BLaER1 (cell line): ENCODE data around the gene ANGEL1.

Source experiments
- H3K27ac ChIP-seq: shearing (Covaris generic); formaldehyde crosslinking; 2 replicates; pipeline ENCODE4 v1.8.1; 2022
- H3K27me3 ChIP-seq: shearing (Covaris generic); formaldehyde crosslinking; 2 replicates; pipeline ENCODE4 v1.8.1; 2022
- H3K36me3 ChIP-seq: shearing (Covaris generic); formaldehyde crosslinking; 2 replicates; pipeline ENCODE4 v1.8.1; 2022
- H3K4me1 ChIP-seq: shearing (Covaris generic); formaldehyde crosslinking; 2 replicates; pipeline ENCODE4 v1.8.1; 2022
- H3K4me2 ChIP-seq: shearing (Covaris generic); formaldehyde crosslinking; 2 replicates; pipeline ENCODE4 v1.8.1; 2022
- H3K4me3 ChIP-seq: shearing (Covaris generic); formaldehyde crosslinking; 2 replicates; pipeline ENCODE4 v1.8.1; 2022
- H3K9ac ChIP-seq: shearing (Covaris generic); formaldehyde crosslinking; 2 replicates; pipeline ENCODE4 v1.8.1; 2022
- H3K9me3 ChIP-seq: shearing (Covaris generic); formaldehyde crosslinking; 2 replicates; pipeline ENCODE4 v1.8.1; 2022
- H4K20me1 ChIP-seq: shearing (Covaris generic); formaldehyde crosslinking; 2 replicates; pipeline ENCODE4 v1.8.1; 2022
- Cebpa-rat ChIP-seq: shearing (Covaris generic); IDR thresholded peaks from 2 replicates; pipeline ENCODE4 v1.8.1; 2022

Gene ANGEL1, protein sequence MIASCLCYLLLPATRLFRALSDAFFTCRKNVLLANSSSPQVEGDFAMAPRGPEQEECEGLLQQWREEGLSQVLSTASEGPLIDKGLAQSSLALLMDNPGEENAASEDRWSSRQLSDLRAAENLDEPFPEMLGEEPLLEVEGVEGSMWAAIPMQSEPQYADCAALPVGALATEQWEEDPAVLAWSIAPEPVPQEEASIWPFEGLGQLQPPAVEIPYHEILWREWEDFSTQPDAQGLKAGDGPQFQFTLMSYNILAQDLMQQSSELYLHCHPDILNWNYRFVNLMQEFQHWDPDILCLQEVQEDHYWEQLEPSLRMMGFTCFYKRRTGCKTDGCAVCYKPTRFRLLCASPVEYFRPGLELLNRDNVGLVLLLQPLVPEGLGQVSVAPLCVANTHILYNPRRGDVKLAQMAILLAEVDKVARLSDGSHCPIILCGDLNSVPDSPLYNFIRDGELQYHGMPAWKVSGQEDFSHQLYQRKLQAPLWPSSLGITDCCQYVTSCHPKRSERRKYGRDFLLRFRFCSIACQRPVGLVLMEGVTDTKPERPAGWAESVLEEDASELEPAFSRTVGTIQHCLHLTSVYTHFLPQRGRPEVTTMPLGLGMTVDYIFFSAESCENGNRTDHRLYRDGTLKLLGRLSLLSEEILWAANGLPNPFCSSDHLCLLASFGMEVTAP

DNA sequence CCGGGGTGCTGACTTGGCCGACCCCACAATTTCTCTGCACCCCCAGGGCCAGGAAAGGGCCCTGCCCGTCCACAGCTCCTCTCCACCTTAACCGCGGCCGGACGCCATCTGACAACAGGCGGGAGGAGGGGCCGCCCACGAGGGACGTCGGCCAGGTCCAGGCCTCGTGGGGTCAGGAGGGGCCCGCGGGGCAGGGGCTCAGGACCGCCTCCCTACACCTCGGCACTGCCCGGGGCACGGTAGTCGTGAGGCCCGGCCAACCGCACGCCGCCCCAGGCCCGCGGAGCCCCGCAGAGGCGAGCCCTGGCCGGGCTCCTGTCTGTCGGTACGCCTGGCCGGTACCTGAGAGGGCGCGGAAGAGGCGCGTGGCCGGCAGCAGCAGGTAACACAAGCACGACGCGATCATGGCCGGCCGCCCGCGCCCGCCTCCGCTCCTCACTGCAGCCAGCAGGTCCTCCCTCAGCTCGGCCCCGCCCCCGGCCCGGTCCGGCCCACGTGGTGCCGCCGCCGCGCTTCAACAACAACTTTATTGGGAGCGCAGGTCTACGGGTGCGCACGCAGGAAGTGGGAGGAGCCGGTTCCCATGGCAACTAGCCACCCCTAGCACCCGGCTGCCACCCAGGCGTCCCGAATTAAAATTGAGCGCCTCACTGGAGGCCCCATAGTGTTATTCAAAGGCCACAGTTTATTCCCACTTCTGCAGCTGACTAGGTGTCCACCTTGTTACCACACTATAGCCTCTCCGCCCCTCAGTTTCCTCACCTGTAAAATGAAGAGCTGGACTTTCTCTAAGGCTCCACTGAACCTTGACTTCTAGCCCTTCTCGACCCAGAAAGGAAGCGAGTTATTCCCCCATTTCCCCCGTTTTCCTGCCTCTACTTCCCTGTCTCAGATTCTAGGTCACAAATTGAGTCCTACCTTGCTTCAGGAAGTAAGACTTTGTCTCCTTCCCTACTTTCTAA, at the start of gene ANGEL1:
TSS of gene ANGEL1 (minus strand) at position 461 of the 962 bp plus-strand sequence. CDS start at position 406, 55 bp downstream.
- Histone ChIP-seq H3K27me3 (no peaks in the 10 kb centered on the region), H3K27ac (peak within 1 kb of the TSS; percentile 86), H3K4me3 (peak within 1 kb of the TSS; percentile 89), H4K20me1 (peaks cover 10% of the 10 kb centered on the region), H3K4me2 (peak within 1 kb of the TSS; percentile 97), H3K36me3 (peaks cover 19% of the 10 kb centered on the region), H3K9me3 (no peaks in the 10 kb centered on the region), H3K4me1 (peaks cover 25% of the 10 kb centered on the region), H3K9ac (peak within 1 kb of the TSS; percentile 91)
- no peak for TF ChIP-seq Cebpa-rat

- Histone ChIP-seq H3K9me3 (no peaks in the 10 kb centered on the region), H3K4me1 (peaks cover 30% of the 10 kb centered on the region), H3K4me3 (no peak overlapping the region), H3K4me2 (no peak overlapping the region), H4K20me1 (no peaks in the 10 kb centered on the region), H3K27me3 (no peaks in the 10 kb centered on the region), H3K27ac (no peak overlapping the region), H3K9ac (no peak overlapping the region), H3K36me3 (no peaks in the 10 kb centered on the region)
- no peak for TF ChIP-seq Cebpa-rat
Measured at GRCh38 chr14:76861574-76862255, 49.0 kb upstream of the ANGEL1 start.

GRCh38 chr14:76856769-76857168, 44.1 kb upstream of the ANGEL1 start:
- Histone ChIP-seq H3K36me3 (no peaks in the 10 kb centered on the region), H3K4me2 (no peak overlapping the region), H3K4me3 (no peak overlapping the region), H3K9me3 (no peaks in the 10 kb centered on the region), H4K20me1 (no peaks in the 10 kb centered on the region), H3K9ac (no peak overlapping the region), H3K4me1 (no peaks in the 10 kb centered on the region), H3K27me3 (no peaks in the 10 kb centered on the region), H3K27ac (no peak overlapping the region)
- TF ChIP-seq Cebpa-rat = no peak

DNA sequence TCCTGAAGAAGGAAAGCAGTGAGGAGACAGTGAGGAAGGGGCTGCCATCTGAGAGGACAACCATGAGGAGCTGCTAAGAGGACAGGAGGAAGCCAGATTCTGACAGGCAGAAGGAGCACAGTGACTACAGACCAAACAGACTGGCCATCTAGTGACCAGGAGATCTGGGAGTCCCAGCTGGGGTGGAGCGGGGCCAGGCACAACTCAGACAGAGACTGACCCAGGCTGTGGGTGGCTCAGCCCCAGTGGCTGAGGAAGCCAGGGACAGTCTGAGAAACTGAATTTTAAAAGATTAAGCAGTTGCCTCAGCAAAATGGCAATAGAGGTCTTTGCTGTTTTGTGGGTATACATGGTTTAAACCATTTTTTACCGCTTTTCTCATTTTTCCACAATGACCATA, 42.4 kb upstream of the ANGEL1 start:
- Histone ChIP-seq H3K9ac (no peak overlapping the region), H3K9me3 (no peaks in the 10 kb centered on the region), H3K4me2 (no peak overlapping the region), H3K27me3 (no peaks in the 10 kb centered on the region), H3K4me3 (no peak overlapping the region), H3K36me3 (no peaks in the 10 kb centered on the region), H4K20me1 (no peaks in the 10 kb centered on the region), H3K4me1 (no peaks in the 10 kb centered on the region), H3K27ac (no peak overlapping the region)
- TF ChIP-seq Cebpa-rat = no peak

GRCh38 chr14:76848879-76849278, 36.2 kb upstream of the ANGEL1 start:
- no peak overlapping the region for H3K4me2 ChIP-seq
- TF ChIP-seq Cebpa-rat = no peak

DNA sequence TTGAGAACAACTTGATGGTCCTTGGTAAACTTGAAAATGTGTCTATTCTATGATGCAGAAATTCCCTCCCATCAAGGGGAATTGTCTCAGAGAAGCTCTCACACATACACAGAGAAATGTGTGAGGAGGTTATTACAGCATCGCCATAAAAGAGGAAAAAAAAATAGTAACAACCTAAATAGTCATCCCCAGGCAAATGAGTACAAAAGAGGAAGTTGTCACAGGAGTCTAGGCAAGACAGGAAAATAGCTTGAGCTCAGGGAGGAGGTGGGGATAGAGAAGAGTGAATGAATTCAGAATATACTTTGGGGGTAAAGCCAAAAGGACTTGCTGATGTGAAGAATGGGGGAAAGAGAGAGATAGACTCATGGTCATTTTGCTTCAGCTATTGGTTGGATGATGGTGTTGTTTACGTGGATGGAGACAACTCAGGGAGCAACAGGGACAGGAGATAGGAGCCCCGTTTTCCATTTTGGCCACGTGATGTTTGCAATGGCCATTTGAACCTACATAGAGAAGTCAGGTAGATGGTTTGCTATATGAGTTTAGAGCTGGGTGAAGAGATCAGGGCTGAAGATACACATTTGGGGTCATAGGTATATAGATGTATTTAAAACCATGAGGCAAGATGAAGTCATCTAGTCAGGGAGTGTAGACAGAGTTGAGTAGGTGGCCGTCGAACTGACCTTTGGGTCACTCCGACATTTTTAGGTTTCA, 33.8 kb upstream of the ANGEL1 start:
- H3K4me3 ChIP-seq = no peak overlapping the region
- no peak for TF ChIP-seq Cebpa-rat
- H3K9ac ChIP-seq = no peak overlapping the region
- no peaks in the 10 kb centered on the region for H3K9me3 ChIP-seq
- no peaks in the 10 kb centered on the region for H3K36me3 ChIP-seq
- H3K4me2 ChIP-seq = peak overlapping the region; percentile 19
- peaks cover 20% of the 10 kb centered on the region for H3K4me1 ChIP-seq
- no peak overlapping the region for H3K27ac ChIP-seq
- no peaks in the 10 kb centered on the region for H3K27me3 ChIP-seq
- no peaks in the 10 kb centered on the region for H4K20me1 ChIP-seq

More at GRCh38 chr14:76848879-76849278, 36.2 kb upstream of the ANGEL1 start:
- Histone ChIP-seq H3K9ac (no peak overlapping the region), H3K27me3 (no peaks in the 10 kb centered on the region), H3K4me3 (no peak overlapping the region), H3K4me1 (peaks cover 18% of the 10 kb centered on the region), H4K20me1 (no peaks in the 10 kb centered on the region), H3K36me3 (no peaks in the 10 kb centered on the region), H3K9me3 (no peaks in the 10 kb centered on the region), H3K27ac (no peak overlapping the region)

DNA sequence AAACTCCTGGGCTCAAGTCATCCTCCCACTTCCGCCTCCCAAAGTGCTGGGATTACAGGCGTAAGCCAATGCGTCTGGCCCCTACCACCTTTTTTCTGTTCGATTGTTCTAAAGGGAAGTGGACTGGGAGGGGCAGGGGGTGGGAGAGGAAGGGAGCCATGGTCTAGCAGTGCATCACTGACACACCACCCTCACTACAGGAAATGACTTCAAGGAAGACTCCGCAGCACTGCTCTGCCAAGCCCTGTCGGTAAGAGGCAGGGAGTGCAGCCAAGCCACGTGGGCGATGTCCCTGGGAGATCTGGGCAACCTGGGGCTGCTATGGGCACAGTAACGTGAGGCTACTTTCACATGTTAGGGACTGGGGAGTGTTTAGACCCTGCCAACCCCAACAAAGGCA, 31.5 kb upstream of the ANGEL1 start:
- H3K9me3 ChIP-seq = no peaks in the 10 kb centered on the region
- no peak overlapping the region for H3K9ac ChIP-seq
- H3K27ac ChIP-seq = no peak overlapping the region
- no peaks in the 10 kb centered on the region for H3K27me3 ChIP-seq
- peak overlapping the region; percentile 12; the same call in 1 of the 2 replicates for H3K4me2 ChIP-seq
- H3K36me3 ChIP-seq = no peaks in the 10 kb centered on the region
- H4K20me1 ChIP-seq = no peaks in the 10 kb centered on the region
- H3K4me1 ChIP-seq = peaks cover 20% of the 10 kb centered on the region
- TF ChIP-seq Cebpa-rat = no peak
- H3K4me3 ChIP-seq = no peak overlapping the region

- peaks cover 20% of the 10 kb centered on the region for H3K4me1 ChIP-seq
- H3K9ac ChIP-seq = no peak overlapping the region
- H4K20me1 ChIP-seq = no peaks in the 10 kb centered on the region
- H3K27me3 ChIP-seq = no peaks in the 10 kb centered on the region
- no peak overlapping the region for H3K27ac ChIP-seq
- H3K4me3 ChIP-seq = no peak overlapping the region
- no peaks in the 10 kb centered on the region for H3K36me3 ChIP-seq
- no peak overlapping the region for H3K4me2 ChIP-seq
- no peaks in the 10 kb centered on the region for H3K9me3 ChIP-seq
- TF ChIP-seq Cebpa-rat = no peak
Measured at GRCh38 chr14:76842414-76842813, 29.7 kb upstream of the ANGEL1 start.
